ENCODE results near the gene SLC25A53.

The SLC25A53 gene

DNA sequence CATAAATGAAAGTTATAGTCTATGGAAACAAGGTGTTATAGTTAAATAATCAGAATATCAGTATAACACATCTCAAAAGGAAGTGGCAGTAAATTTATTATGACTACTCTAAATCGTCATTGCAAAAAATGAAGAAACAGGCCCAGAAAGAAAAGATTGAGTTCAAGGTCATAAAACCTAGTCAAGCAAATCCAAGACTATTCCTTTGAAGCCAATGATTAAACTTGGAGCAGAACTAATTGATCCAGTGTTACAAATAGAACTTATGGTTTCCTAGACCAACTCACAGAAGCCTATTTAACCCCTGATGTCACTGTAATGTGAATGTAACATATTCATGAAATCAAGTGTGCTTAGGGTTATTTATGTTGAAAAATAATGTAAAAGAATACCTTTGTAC is 11.3 kb upstream of the SLC25A53 start:
- FAIRE-seq (no peak), DNase-seq (ENCODE audit: insufficient read length) (no peak)
- no peak for TF ChIP-seq POLR2AphosphoS5 (IDR thresholded peaks at IDR 0.05; ENCODE audit: low read depth, low read length)
- no peak for TF ChIP-seq TAF1 (IDR thresholded peaks at IDR 0.05; ENCODE audit: borderline replicate concordance, low read depth, low read length)
- no peak for TF ChIP-seq POLR2A (IDR thresholded peaks at IDR 0.05; ENCODE audit: low read depth, low read length)

DNA sequence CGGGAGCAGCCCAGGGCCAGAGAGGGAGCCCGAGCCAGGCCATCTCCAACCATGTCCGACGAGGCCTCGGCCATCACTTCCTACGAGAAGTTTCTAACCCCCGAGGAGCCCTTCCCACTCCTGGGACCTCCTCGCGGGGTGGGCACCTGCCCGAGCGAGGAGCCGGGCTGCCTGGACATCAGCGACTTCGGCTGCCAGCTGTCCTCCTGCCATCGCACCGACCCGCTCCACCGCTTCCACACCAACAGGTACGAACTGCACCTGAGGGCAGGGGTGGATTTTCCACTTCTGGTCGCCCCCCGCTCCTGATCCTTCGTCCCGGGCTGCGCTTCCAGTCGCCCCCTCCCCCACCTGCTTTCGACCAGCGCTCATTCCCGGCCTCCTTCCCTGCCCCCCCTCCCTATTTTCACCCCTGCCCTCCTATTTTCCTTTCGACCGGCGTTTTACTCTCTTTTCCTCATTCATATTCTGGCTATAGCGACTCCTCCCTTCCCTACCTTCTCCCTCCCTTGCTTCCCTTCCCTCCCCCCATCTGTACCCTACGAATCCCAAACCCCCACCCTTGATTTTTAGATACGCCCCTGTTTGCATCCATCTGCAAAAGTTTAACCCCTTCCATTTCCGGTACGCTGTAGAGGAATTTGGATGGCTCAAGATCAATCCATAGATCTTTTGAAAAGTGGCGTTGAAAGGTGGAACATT is 10.1 kb upstream of the SLC25A53 start:
- TF ChIP-seq TAF1 (IDR thresholded peaks at IDR 0.05; ENCODE audit: borderline replicate concordance, low read depth, low read length) (no peak), POLR2A (IDR thresholded peaks at IDR 0.05; ENCODE audit: low read depth, low read length) (no peak), POLR2AphosphoS5 (IDR thresholded peaks at IDR 0.05; ENCODE audit: low read depth, low read length) (no peak)
- DNase-seq (ENCODE audit: insufficient read length) (no peak), FAIRE-seq (no peak)

DNA sequence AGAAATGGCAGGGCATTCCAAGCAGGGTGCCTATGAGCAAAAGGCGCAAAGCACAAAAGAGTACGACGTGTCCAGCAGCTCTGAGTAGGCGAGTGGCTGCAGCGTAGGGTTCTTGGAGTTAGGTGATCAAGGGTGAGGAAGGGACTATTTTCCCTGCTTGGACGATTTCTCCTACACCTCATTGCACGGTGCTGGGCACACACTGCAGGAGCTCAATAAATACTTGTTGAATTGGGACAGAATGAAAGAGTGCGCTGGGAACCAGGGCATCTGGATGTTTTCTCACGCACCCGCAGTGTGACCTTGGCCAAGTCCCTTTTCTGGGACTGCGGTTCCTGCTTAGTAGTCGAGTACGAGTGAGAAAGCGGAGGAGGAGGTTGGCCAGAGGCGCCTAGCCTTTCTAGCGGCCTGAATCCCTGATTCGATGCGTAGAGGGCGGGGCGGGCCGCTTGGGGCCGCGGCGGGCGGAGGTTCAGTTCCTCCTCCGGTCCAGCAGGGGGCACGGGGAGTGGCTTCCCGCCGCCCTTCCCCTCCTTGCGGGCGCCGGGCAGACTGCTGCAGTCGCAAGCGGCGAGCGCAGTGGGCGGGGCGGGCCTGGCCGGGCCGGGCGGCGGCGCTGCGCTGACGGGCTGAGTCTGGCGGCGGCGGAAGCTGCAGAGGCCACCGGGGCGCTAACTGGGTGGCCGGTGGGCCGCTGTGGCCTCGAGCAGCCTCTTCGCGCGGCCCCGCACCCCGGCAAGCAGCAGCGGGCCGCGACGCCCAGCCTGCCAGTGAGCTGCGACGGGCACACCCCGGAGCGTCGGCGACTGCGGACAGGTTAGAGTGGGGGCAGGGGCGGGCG is 9.3 kb upstream of the SLC25A53 start, which contains the start of gene FAM199X:
FAM199X (plus strand) TSS at position 560 of the 841 bp plus-strand sequence. CDS start 333 bp downstream, outside the sequence.
- DNase-seq (ENCODE audit: insufficient read length): peak; percentile 72
- peak; percentile 88 for FAIRE-seq
- TF ChIP-seq POLR2AphosphoS5 (IDR thresholded peaks at IDR 0.05; ENCODE audit: low read depth, low read length) (peak; percentile 31; the same call in 1 of the 2 replicates), TAF1 (IDR thresholded peaks at IDR 0.05; ENCODE audit: borderline replicate concordance, low read depth, low read length) (no peak), POLR2A (IDR thresholded peaks at IDR 0.05; ENCODE audit: low read depth, low read length) (peak; percentile 71; the same call in 1 of the 2 replicates)

DNA sequence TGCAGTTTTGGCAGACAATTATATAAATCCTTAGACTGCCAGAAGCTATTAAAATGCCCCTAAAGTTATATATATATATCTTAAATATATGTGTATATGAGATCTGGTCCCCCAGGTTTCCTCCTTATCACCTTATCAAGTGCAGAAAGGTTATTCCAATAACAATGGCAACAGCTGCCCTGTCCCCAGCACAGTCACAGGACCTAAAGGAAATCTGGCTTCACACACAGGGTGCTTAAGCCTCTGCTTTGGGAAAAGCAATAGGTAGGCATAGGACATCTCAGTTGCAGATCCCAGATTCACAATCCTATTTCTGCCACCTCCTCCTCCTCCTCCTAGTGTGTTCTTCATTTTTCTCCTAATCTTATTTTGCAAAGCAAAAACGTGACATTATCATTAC is 5.8 kb downstream of the SLC25A53 start:
- DNase-seq (ENCODE audit: insufficient read length): no peak
- FAIRE-seq: no peak
- TF ChIP-seq POLR2A (IDR thresholded peaks at IDR 0.05; ENCODE audit: low read depth, low read length) (no peak), TAF1 (IDR thresholded peaks at IDR 0.05; ENCODE audit: borderline replicate concordance, low read depth, low read length) (no peak), POLR2AphosphoS5 (IDR thresholded peaks at IDR 0.05; ENCODE audit: low read depth, low read length) (no peak)

DNA sequence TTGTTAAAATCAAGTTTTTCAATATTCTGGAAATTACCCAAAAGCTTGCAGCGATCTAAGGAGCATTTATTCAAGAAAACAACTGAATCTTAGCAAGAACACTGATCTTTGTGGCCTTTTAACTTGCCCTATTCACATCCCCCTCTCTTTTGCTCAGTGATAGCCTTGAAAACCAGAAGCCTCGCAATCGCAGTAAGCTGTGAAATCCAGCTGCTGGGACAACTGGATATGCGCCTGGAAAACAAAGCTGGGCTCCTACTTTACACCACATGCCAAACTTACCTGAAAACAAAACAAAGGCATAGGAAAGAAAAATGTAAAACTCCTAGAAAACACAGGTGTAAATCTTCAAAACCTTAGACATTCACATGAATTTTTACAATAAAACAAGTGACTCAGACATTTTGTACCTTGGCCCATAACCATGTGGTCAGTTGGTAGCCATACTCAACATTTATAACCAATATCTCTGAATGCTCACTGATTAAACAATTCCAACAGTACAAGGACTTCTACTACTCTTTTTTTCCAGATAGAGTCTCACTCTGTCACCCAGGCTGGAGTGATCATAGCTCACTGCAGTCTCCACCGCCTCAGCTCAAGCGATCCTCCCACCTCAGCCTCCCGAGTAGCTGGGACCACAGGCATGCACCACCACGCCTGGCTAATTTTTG is 15.6 kb downstream of the SLC25A53 start:
- no peak for FAIRE-seq
- no peak for DNase-seq (ENCODE audit: insufficient read length)
- TF ChIP-seq TAF1 (IDR thresholded peaks at IDR 0.05; ENCODE audit: borderline replicate concordance, low read depth, low read length) (no peak), POLR2AphosphoS5 (IDR thresholded peaks at IDR 0.05; ENCODE audit: low read depth, low read length) (no peak), POLR2A (IDR thresholded peaks at IDR 0.05; ENCODE audit: low read depth, low read length) (no peak)

DNA sequence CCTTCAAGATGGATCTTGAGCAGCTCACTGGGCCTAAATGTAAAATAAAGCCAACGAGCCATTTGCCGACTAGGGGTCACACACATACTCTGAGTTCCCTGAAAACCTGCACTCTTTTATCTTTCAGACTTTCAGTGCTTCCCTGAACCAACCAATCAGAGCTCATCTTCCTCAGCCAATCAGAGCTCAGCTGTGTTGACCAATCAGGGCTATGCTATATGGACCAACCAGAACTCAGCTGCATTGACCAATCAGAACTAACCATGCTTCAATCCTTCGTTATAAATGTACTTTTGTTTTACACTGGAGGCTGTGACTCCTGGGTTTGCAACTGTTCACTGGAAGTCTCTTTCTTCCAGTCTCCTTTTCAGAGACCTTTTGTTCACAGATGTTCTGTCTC is 19.3 kb downstream of the SLC25A53 start:
- no peak for DNase-seq (ENCODE audit: insufficient read length)
- TF ChIP-seq TAF1 (IDR thresholded peaks at IDR 0.05; ENCODE audit: borderline replicate concordance, low read depth, low read length) (no peak), POLR2AphosphoS5 (IDR thresholded peaks at IDR 0.05; ENCODE audit: low read depth, low read length) (no peak), POLR2A (IDR thresholded peaks at IDR 0.05; ENCODE audit: low read depth, low read length) (no peak)
- no peak for FAIRE-seq

DNA sequence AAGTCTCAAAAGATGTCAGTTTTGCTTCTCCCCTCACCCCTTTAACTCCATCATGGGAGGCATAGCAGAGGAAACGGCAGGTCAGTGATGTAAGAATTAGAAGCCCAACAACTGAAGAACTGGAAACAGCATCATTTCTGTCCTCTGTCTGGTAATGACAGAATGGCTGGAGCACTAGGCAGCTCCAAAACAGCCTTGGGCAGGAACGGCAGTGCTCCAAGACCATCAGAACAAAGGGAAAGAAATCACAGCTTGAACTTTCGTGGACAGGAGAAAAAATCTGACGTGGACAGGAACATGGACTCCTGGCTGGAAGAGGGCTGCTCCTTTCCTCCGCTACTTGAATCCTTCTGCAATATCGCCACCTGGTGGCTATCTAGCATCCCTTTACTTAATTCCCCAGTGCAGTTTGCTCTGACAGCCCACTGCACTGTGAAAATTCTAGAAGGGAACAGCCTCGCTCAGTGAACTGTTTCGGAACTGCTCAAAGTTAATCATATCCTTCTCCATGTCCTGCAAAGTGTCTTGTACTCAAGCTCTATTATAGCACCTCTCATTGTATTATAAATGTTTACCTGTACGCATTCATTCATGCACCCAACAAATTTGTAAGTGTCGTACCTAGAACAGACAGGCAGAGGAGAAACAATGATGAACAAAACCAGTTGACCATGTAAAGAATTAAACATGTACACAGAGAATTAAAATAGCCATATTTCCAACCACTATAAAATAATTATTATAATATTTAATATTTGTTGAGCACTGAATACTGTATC is 20.4 kb downstream of the SLC25A53 start:
- TF ChIP-seq POLR2AphosphoS5 (IDR thresholded peaks at IDR 0.05; ENCODE audit: low read depth, low read length) (no peak), POLR2A (IDR thresholded peaks at IDR 0.05; ENCODE audit: low read depth, low read length) (no peak), TAF1 (IDR thresholded peaks at IDR 0.05; ENCODE audit: borderline replicate concordance, low read depth, low read length) (no peak)
- FAIRE-seq: peak; percentile 98

DNA sequence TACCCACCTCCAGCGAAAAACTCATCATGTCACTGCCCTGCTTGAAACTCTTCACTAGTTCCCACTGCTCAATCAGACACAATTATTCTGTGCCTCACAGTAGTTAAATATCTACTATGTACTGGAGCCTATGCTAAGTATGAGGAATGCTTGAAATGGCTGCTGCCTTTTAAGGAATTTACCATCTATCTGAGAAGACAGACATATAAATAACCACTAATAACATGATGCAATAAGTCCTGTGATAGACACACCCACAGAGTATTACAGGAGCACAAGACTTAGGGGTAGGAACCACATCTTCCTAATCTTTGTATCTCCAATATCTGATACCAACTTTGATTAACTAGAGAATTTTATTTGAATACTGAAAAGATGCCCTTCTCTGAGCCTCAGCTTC is 21.1 kb downstream of the SLC25A53 start:
- FAIRE-seq: no peak
- no peak for DNase-seq (ENCODE audit: insufficient read length)
- TF ChIP-seq POLR2A (IDR thresholded peaks at IDR 0.05; ENCODE audit: low read depth, low read length) (no peak), POLR2AphosphoS5 (IDR thresholded peaks at IDR 0.05; ENCODE audit: low read depth, low read length) (no peak), TAF1 (IDR thresholded peaks at IDR 0.05; ENCODE audit: borderline replicate concordance, low read depth, low read length) (no peak)

More for the DNA sequence above, 20.4 kb downstream of the SLC25A53 start:
- peak; percentile 34 for DNase-seq (ENCODE audit: insufficient read length)

DNA sequence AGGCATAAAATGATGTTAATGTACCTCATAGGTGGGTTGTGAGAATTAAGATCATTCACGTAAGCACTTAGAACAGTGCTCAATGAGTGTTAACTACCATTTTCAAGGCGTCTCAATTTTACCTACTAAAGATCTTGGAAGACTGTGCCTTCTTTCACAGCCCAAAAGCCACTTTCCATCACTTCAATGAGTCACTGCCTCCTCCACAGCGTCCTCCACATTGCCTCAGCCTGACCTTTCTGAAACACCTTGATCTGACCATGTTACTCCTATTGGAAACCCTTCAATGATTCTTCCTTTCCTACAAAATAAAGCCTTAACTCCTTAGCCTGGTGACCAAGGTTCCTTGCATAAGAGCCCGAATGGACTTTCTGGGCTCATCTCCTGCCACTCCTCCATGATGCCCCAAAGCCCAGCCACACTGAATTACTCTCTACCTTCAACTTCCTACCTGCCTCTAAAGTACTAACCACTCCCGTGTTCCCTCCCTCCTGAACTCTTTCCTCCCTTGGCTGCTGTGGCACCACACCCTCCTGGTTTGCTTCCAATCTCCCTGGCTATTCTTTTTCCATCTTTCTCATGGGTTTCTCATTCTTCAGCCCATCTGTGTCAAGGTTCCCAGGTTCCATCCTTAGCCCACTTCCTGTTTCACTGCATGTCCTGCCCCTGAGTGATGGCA is 22.1 kb downstream of the SLC25A53 start:
- TF ChIP-seq TAF1 (IDR thresholded peaks at IDR 0.05; ENCODE audit: borderline replicate concordance, low read depth, low read length) (no peak), POLR2AphosphoS5 (IDR thresholded peaks at IDR 0.05; ENCODE audit: low read depth, low read length) (no peak), POLR2A (IDR thresholded peaks at IDR 0.05; ENCODE audit: low read depth, low read length) (no peak)
- FAIRE-seq (peak; percentile 33), DNase-seq (ENCODE audit: insufficient read length) (no peak)

DNA sequence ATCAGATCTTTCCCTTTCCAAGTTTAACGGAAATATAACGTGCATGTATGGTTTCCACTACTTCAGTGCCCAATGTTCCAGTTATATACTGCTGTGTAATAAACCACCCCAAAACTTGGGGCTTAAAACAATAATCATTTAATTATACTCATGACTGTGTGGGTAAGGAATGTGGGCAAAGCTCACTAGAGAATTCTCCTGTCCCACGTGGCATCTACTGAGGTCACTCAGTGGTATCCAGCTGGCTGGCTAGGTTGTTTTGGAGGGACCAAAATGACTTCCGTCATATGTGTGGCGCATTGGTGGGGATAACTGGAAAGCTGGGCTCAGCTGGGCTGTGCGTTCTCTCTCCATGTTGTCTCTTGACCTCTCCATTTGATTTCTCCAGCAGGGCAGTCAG is 26.0 kb downstream of the SLC25A53 start:
- FAIRE-seq (no peak), DNase-seq (ENCODE audit: insufficient read length) (no peak)
- TF ChIP-seq TAF1 (IDR thresholded peaks at IDR 0.05; ENCODE audit: borderline replicate concordance, low read depth, low read length): no peak

All from GM12892 (cell line).